Tibial nerve (tissue), 4 donors: Measurements from ENCODE around the gene KCP.

Source experiments
- CTCF ChIP-seq, 5 experiments: fragments of 200-600 bp in 3 of 5; fragments of 450-650 bp in 2 of 5; sonication (generic) in 3 of 5; IDR thresholded peaks; one replicate each; pipeline ENCODE4 v1.5.1; 2016 to 2019; ENCODE audit warnings: antibody characterized with exemption in 5 of 5, mild to moderate bottlenecking in 3 of 5, moderate library complexity in 2 of 5
- EP300 ChIP-seq, 2 donors: sonication (generic); formaldehyde crosslinking; IDR thresholded peaks; one replicate each; pipeline ENCODE4 v1.6.1; 2017; ENCODE audit warnings: antibody characterized with exemption in 2 of 2, mild to moderate bottlenecking in 1 of 2
- POLR2A ChIP-seq, 2 donors: fragments of 450-650 bp; IDR thresholded peaks; one replicate each; pipeline ENCODE4 v1.6.1; 2017; ENCODE audit warnings: antibody characterized with exemption in 2 of 2, mild to moderate bottlenecking in 2 of 2, moderate library complexity in 2 of 2

GRCh38 chr7:128937647-128938543, 27.4 kb upstream of the KCP start, which contains the start of gene IRF5:
- no peak for TF ChIP-seq CTCF (IDR thresholded peaks at IDR 0.05)
- no peak for TF ChIP-seq POLR2A (IDR thresholded peaks at IDR 0.05)
- no peak for TF ChIP-seq EP300 (IDR thresholded peaks at IDR 0.05)
